ENCODE results near the gene TDP1.
A peak's percentile ranks its signal among the peaks of the same experiment; 100 is the strongest.

Gene TDP1

DNA sequence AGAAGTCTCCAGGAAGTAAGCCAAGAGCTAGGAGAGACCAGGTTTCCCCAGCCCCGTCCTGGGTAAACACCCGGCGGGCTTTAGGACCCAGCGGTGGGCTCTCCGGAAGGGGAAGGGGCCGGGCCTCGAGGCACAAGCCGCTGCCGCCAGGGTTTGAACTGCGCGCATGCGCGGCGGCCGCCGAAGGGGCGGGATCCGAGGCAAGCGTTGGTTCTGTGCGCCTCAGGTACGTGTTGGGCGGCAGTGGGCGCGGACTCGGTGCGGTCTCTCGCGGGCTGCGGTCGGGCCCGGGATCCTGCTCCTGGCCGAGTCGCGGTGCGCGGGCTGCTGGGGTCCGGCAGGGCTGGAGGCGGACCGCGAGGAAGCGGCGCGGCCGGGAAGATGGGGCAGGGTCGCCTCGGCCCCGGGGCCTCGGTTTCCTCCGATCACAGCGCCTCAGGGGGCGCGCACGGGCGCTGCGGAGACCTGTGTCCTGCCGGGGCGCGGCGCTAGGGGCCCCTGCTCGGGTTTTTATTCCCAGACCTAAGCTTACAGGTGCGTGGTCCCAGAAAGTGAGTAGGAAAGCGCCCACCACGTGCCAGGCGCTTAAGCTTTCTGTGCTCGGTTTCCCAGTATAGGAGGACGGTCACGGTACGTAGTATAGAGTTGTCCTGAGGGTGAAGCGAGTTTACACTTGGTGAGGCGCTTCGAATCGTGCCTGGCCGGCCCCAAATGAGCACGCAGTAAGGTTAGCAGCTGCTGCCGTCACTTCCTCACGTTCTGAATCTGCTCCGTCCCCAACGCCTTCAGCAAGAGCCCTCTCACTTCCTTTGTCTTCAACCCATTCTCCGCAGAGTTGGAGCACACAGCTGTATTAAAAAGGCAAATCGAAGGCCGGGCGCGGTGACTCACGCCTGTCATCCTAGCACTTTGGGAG lies at the start of gene TDP1:
Gene TDP1, plus strand, starts transcription at position 183 of the 916 bp plus-strand sequence. CDS start 7,188 bp downstream, outside the sequence.
- peak; percentile 94 to 96 (median 95) for DNase-seq (ENCODE audit: low read depth in 3 of 3)

DNA sequence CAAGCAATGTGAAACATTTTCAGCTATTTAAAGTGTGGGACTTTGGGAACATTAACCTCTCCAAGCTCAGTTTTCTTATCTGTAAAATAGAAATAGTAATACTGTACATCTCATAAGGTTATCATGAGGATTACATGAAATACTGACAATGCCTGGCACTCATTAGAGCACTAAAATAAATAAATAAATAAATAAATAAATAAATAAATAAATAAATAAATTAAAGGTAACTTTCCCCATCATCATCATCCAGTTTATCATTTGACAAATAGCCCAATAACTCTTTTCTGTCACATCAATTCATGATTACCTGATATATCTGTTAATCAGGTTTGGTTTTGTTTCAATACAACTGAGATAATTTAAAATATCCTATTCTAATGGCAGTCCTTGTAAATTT lies 49.7 kb upstream of the TDP1 start:
- no peak for DNase-seq (ENCODE audit: low read depth in 3 of 3)

DNA sequence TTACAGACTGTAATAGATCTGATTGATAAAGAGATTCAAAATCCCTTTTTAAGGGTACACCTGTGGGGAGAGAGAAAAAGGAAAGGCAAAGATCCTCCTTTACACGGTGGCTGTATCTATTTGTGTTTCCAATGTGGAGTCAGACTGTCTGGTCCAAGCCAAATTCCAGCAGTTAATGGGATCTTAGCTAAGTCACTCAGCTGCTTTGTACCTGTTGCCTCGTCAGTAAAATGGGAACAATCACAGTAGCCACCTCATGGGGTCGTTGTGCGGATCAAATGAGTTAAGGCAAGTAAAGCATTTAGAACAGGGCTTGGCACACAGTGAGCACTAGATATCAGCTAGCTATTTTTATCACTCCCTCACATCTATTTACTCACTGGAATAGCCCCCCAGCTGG lies 48.1 kb upstream of the TDP1 start:
- DNase-seq (ENCODE audit: low read depth in 3 of 3): no peak

DNA sequence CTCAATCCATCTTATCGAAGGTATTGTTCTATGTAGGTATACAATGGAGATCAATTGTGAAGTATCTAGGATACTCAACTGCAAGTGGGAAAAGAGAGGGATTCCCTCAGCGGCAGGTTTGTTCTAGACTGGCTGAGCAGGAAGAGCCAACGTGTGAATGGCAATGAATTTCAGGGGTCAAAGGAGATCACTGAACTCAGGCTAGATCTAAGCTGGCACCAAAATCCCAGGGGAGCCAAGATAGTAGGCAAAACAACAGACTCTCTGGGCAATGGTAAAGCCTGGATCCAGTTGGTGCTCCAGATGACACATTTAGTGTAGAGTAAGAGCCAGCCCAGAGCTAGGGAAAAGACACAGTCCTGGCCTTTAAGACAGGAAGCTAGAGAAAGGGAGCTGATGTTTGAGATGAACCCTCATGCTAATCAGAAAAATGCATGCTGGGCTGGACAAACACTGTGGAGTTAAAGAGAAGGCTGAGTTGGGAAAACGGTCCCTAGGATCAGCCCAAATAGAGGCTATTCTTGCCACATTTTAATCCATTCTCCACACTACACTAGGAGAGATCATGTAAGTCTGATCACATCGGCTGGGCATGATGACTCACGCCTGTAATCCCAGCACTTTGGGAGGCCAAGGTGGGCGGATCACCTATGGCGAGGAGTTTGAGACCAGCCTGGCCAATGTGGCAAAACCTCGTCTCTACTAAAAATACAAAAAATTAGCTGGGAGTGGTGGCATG lies 46.8 kb upstream of the TDP1 start:
- DNase-seq (ENCODE audit: low read depth in 3 of 3): no peak

DNA sequence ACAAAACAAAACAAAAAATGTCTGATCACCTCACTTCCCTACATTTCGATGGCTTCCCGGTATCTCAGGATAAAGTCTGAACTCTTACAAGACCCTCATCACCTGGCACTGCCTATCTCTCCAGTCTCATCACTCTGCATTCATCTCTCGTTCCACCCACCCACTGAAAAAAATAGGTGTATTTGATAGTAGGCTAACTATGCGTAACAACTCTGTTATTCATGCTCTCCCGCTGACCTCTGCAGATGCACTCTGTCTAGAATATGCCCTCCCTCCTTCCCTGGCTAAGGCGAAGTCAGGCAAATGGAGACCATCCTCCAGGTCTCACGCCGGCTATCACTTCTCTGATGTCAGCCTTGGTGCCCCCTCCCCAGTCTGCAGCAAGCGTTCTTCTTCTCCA lies 46.1 kb upstream of the TDP1 start:
- DNase-seq (ENCODE audit: low read depth in 3 of 3): no peak

DNA sequence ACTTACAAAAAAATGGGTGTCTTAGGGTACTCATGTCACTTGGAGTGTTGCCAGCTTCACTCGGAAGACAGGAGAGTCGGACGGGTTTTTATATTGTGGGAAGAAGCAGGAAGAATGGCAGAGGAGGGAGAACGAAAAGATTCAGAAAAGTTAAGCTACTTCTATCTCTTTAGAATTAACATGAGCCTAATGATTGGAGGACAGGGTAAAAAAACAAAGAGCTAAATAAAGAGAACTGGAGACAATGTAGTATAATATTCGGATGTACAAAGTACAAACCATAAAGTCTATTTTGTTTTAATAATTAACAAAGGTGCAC lies 45.1 kb upstream of the TDP1 start:
- DNase-seq (ENCODE audit: low read depth in 3 of 3): no peak

DNA sequence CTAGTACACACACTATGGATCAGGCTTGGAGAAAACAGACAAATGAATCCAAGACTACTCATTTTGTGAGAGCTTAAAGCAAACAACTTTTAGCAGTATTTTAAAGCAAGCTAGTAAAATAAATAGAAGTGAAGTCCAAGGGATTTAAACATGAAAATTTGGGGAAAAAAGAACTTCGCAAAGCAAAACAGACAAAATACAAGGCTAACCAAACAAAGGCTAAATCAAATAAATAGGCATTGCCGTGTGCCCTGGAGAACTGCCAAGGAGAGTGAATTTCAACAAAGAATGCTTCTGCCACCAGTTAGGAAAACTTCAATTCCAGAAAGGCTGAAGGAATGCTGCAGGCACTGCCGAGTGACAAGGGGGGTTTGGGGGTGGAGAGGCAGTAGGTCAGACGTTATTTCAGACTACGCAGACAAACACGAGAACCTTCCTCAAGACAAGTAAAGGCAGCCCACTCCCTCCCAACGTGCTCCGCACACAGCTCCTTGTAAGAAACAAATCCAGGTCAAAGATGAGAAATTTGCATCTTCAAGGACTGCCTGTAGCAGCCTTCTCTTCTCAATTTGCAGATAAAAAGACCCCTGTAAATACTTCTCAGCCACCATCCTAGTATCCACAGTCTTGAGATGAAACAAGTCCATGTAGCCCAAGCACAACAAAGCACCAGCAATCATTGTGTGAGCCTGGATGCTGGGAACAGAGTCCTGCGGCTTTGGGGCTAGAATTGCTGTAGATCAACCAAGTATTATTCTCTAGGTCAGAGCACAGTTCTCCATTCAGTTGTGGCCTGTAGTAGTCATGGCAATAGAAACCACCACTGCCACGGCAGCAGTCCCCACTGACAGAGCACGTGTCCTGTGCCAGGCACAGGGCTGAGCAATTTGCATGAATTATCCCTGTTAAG lies 44.5 kb upstream of the TDP1 start:
- no peak for DNase-seq (ENCODE audit: low read depth in 3 of 3)

DNA sequence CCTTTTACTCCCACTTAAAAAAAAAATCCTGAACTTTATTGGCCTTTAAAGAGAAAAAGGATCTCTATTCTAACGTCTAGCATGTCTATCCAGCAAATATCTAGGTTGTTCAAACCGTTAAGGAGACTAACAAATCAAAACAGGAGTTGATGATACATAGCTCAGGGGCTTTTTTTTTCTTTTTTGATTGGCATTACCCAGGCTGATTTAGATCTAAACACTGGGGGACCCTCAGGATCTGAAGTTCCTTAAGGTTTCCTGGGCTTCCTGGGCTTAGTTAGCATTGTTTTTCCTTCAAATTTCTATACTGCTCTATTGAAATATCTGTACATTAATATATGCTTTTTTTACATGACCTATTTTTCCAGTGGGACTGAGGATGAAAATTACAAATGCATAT lies 43.5 kb upstream of the TDP1 start:
- no peak for DNase-seq (ENCODE audit: low read depth in 3 of 3)

DNA sequence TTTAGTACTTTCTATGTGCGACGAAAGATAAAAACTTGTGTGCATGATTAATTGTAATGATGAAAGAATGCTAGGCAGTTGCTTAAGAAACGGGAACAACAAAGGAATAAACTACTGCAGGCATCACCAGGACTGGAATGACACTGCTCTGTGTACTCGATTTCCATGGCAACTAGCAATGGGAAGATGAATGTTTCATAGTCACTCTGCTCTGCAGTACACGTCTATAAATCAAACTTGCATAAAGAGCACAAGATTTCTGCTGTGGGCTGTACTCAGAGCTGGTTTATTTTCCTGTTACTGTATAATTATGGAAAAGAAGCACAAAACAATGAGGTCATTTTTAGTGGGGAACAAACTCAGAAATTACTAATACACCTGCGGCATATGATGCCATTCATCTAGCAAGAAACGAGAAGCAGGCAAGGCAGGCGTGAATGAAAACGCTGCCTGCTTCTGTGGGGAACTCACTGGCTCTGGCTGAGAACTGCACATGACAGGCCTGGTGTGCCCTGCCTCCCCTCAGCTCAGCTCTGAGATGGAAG lies 43.0 kb upstream of the TDP1 start:
- DNase-seq (ENCODE audit: low read depth in 3 of 3): no peak

DNA sequence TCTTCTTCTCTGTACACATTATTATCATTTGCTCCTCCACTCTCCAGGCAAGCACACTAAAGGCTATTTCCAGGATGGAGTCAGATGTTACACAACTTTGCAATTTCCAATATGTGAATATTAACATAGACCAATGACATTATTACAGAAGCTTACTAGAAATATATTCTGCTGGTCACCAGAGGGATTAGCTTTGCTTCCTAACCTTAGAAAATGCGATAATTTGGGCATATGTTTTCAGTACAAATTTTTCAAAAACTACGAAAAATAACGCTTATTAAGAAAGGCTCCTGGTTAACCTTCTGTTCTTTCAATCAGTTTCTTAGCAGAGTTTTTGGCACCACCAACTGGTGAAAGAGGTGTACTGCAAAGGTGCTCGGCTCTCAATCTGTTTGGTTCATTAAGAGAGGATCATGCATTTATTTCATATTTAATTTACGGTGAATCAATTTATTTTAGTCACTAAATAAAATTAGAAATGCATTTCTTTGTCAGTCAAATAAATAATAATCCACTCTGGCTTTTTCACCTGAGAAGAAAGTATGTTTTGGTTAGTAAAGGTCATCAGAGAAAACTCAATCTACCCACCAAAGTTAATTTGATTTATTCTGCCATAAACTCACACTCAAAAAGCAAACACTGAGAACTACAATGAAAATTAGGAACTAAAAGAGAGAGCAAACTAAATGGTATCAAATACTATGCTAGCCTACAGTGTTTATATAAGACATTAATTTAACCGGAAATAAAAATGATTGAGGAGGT lies 40.4 kb upstream of the TDP1 start:
- peak; percentile 33 to 55 (median 45) for DNase-seq (ENCODE audit: low read depth in 3 of 3)

DNA sequence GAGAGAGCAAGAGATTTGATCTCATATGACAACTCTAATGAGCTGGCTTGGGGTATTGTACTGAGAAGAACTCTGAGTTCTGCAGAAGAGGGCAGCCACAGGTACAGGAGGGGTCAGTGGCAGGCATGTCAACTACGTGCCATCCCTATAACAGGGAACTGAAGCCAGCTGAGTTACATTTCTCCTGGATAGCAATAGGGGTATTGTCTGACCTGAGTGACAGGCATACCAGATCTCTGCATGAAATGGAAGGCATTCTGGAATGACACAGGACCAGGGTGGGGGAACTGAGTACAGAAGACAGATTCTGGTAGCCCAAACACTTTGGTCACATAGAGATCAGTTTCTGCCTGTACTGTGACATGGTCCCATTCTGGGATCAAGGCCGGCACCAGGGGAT lies 37.0 kb upstream of the TDP1 start:
- DNase-seq (ENCODE audit: low read depth in 3 of 3): no peak

DNA sequence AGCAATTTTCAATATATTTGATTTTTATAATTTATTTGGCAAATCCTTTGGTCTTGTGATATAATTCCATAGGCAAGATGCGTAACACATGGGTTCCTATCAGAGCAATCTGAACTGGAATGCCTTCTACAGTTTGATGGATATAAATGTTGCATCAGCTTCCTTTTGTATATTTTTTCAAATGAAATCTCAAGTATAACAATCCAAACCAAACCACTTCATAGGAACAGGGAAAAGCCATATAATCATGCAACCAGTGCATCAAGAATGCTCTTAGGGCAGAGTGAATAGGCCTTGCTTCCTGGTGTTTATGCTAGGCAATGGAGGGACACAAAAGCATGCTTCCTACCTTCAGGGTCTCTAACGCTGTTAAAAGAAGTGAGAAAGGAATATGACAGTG lies 35.7 kb upstream of the TDP1 start:
- no peak for DNase-seq (ENCODE audit: low read depth in 3 of 3)

DNA sequence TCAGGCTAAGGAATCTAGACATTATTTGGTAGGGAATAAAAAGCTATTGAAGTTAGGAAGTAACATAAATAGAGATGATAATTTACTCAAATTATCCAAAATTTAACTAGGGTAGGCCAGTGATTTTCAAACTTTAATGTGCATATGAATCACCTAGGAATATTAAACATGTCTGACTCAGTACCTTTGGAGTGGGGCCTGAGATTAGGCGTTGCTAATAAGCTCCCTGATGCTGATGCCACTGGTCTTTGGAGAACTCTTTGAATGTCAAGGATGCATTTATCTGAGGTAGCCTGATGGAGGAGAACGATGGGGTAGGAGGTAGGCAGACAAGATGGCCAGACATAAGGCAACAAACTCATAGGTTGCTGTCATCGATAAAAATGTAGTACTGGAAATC lies 34.4 kb upstream of the TDP1 start:
- no peak for DNase-seq (ENCODE audit: low read depth in 3 of 3)

DNA sequence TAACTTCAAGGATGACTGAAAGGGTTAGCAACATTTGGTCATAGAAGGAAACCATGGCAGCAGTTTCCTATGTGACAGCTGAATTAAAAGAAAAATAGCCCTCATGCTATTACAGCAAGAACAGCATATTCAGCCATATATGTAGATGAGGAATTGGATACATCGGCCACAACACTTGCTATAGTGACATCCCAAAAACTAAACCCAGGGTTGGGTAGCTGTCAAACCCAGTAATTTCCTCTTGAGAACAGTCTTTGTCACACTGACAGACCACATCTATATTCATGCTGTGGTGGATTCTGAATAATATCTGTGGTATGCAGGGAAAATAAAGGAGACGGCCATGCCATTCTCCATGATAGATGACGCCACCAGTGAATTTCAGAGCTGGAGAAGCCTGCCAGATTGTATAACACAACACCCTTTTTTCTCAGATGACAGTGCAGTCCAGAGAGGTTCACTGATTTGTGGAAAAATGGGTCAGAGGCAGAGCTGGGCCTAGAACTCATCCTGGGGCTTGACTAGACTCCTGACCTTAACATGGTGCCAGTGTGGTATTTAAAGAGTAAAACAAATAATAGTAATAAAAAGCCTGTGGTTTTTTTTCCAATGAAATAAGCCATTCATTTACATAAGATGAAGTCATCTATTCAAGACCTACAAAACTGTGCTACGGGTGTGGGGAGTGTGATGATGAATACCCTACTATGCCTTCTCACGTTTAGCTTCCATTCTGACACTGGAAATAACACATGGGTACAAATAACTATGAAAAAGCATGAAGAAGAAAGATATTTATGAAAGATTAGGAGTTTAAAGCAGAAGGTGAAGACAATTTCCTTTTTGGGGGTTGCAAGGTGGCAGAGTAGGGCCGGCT lies 33.5 kb upstream of the TDP1 start:
- no peak for DNase-seq (ENCODE audit: low read depth in 3 of 3)

DNA sequence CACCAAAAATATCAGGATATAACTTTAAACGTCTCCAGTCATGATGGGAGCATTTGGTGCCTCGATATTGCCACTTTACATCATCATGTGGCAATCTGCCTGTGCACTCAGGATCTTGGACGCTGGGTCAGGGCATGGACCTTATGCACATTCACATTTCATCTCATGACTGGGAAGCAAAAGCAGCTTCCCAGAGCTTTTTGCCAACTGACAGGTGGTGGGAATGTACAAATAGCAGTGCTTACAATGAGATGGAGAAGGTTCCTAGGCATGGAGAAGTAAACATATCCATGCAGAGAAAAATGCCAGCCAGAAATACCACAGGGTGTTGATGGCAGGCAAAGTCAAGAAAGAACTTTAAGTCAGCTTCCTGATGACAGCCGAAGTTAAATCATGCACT lies 31.5 kb upstream of the TDP1 start:
- no peak for DNase-seq (ENCODE audit: low read depth in 3 of 3)

DNA sequence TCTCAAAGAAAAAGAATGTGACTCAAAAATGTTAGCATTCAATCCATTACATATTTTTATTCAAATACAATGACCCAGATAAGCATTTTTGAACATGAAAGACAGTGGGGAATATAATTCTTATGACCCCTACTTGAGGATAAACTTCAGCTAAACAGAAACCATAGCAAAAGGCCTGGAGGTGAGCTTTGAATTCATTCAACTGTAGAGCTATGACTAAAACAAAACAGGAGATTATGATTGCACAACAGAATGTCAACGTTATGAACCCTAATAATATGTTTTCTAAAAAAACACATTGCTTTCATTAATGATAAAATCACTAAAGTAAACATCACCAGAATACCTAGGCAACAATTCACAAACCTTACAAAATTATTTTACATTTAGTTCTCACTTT lies 29.0 kb upstream of the TDP1 start:
- no peak for DNase-seq (ENCODE audit: low read depth in 3 of 3)

DNA sequence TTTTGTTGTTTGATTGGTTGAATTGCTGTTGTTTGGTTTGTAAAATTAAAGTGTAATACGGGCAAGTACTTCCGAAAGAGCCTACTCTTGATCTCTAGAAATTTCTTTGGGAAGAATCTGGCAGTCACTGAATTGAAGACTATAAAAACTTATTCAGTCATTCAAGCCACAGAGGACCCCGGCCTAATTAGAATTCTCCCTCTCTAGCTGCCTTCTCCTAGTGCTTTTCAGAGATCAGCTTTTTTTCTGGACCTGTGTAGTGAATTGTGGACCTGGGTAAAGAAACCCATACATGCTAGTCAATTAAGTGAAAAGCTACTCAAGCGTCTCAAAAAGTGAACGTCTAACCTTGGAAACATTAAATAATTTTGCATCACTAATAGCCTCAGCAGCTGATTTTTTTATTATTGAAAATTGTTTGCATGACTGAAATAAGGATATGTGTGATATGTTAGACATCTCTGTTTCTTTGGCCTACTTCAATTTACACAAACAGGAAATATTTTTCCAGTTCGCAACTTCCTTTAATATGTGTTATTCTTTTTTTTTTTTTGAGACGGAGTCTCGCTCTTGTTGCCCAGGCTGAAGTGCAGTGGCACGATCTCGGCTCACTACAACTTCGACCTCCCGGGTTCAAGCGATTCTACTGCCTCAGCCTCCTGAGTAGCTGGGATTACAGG lies 28.4 kb upstream of the TDP1 start:
- no peak for DNase-seq (ENCODE audit: low read depth in 3 of 3)

DNA sequence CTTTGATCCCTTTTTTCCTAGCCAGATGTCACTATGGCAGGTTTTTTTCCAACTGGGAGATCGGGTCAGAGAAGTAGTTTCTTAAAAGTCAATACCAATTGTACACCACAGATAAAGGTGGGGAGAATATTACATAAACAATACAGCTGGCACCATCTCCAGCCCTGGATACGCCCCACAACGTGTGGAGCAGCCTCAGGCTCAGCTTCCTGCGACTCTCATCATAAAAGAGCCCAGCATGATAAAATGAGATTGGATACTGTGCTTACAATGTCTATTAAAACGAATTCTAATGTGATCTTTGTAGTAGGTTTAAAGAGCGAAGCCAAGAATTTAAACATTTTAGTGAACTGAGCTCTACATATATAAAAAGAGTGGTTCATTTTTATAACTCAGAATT lies 22.7 kb upstream of the TDP1 start:
- no peak for DNase-seq (ENCODE audit: low read depth in 3 of 3)

DNA sequence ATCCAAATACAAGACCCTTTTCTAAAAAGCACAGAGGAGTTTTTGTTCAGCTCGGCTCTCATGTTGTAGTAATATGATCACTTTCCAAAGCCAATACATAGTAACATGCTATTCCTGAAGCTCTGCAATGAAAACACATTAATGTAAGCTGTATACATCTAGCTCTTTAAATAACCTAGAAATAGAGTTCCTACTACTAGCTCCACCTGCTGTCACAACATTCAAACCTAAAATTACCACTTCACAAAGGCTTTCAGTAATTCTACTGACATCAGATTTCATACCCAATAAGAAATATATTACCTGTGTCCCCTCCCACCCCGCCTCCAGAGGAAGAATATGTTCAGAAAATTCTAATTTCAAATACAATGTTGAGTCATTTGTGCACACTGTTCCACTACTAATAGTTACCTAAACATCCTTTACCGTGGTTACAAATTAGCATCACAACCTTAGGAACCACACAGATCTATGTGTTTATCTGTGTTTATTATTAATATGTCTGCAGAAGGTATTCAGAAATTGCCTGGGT lies 19.0 kb upstream of the TDP1 start:
- no peak for DNase-seq (ENCODE audit: low read depth in 3 of 3)
